ENCODE results near the gene EPHB3. TPM values are rescaled to one million over a fixed set of nuclear protein-coding genes. Genes with fewer than 3 reads are reported as not detected.
A peak's percentile ranks its signal among the peaks of the same experiment; 100 is the strongest.

EPHB3 gene
- 0.13 and 0.25 TPM in 2 replicates for total RNA-seq

DNA sequence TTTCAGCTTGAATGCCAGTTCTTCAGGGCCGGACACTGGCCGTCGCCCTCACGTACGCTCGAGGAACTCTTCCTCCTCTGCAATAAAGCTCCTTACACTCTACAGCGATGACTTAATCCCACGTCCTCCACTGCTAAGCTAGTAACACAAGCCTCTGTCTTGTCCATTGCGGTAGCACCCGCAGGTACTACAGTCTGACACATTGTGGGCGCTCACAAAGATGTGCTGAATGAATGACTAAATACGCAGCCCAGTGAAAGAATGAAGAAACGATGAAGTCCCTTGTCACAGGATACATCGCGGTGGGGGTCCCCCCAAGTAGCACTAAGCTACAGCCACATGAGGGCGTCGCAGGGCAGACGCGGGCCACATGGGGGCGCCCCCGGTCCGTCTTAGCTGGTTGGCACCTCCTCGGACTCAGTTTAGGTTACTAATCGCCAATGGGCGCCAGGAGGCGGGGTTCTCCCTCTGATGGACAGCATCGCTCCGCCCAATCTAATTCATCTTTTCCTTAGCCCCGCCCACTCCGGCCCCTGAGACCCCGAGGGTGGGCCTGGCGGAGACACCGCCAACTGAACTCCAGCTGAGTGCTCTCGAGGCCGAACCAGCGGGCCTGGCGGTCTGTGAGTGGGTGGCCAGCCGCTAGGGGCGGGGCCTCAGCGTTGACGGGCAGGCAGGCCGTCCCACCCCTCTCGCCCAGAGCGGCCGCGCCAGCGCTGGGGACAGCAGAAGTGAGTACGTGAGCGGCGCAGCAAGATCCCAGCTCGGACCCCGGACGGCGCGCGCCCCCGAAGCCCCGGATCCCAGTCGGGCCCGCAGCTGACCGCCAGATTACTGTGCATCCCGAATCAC, at the start of gene EPHB3:
Gene EPHB3 (plus strand): TSS at position 725 of the 852 bp plus-strand sequence. CDS start 451 bp downstream, outside the sequence.
- DNase-seq (ENCODE audit: low read depth in 2 of 2), result peak; percentile 97 to 99

DNA sequence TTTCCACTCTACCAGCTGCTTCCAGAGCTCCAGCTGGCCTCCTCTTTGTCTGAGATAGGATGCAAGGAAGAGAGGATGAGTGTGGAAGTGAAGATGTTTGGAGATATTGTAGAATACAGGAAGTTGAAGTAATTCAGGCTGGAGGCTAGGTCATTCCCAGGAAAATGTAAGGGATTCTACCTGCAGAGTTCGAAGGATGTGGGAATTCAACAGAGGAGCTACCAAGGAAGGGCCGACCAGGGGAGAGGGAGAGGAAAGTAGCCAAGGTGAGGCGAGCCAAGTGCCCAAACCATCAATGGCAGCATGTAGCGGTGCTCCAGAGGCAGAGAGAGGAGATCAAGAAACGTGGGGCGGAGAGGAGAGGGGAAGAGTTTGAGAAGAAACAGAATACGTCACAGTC, 49.0 kb upstream of the EPHB3 start:
- DNase-seq (ENCODE audit: low read depth in 2 of 2), result no peak

DNA sequence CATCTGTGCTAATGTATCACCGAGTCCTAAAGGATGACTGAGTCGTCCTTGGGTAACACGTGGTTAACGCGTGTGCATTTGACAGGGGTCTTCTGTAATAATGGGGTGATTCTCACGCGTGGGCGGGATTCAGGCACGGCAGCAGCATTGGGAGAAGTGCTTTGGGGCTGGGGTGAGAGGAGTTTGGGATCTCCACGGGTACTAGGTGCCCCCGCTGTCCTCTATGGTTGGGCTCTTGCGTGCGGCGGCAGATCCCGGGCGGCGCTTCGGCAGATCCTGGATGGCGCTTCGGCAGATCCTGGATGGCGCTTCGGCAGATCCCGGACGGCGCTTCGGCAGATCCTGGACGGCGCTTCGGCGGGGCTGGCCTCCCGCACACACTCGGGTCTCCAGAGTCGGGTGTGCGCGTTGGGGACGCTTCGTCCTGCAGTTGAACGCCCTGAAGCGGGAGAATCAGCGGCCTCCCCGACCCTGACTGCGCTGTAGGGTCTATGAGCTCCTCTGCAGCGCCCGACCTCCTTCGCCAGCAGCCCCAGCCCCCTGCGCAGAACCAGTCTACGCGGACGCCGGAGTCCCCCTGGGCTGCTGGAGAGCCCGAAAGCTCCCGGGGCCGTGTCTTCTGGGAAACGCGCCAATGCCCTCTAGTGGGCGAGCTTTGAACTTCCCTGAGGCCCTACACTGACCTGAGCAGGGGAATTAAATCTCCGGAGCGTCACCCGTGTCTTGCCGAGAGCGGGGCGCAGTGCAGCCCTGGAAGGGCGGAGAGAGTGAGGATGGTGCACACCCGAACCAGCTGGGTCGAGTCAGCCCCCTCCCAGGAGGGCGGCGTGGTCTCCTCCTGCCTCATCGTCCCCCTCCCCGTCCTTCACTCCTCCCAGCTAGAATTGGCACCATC, 48.1 kb upstream of the EPHB3 start:
- peak in 1 of 2 donors; percentile 83 for DNase-seq (ENCODE audit: low read depth in 2 of 2)

DNA sequence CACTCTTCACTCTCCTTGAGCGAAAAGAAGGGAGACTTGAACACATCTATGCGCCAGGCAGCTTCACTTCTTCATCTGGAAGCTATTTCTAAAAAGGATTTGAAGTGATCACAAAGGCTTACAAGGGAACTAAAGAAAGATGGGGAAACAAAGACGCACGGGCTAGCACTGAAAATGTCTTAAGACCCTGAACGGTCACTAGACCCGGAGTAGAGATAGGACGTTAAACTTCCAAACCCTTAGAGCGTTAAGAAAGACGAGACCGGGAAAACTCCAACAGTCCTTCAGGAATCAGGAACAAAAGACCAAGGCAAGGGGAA, 47.5 kb upstream of the EPHB3 start:
- DNase-seq (ENCODE audit: low read depth in 2 of 2), result no peak

GRCh38 chr3:184523825-184524615, 37.6 kb upstream of the EPHB3 start:
- DNase-seq (ENCODE audit: low read depth in 2 of 2), result peak; percentile 59 to 77

GRCh38 chr3:184524981-184525336, 36.6 kb upstream of the EPHB3 start:
- peak; percentile 59 to 67 for DNase-seq (ENCODE audit: low read depth in 2 of 2)

GRCh38 chr3:184525337-184526087, 36.1 kb upstream of the EPHB3 start:
- DNase-seq (ENCODE audit: low read depth in 2 of 2), result peak in 1 of 2 donors; percentile 28

DNA sequence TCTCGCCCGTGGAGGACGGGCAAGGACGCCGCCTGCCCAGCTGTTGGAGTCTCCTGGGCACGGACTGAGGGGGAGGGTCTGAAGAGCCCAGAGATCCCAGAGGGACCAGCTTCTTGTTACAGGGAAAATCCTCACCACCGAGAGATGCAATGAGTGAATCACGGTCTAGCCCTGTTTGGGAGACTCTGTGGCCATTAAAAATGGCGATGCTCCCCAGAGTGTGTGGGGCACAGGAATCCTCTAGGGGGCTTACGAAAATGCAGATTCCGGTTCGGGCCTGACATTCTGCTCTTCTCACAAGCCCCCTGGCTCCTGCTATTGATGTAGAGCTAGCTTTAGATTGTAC, 35.5 kb upstream of the EPHB3 start:
- no peak for DNase-seq (ENCODE audit: low read depth in 2 of 2)

GRCh38 chr3:184531626-184532280, 29.8 kb upstream of the EPHB3 start:
- peak in 1 of 2 donors; percentile 76 for DNase-seq (ENCODE audit: low read depth in 2 of 2)

DNA sequence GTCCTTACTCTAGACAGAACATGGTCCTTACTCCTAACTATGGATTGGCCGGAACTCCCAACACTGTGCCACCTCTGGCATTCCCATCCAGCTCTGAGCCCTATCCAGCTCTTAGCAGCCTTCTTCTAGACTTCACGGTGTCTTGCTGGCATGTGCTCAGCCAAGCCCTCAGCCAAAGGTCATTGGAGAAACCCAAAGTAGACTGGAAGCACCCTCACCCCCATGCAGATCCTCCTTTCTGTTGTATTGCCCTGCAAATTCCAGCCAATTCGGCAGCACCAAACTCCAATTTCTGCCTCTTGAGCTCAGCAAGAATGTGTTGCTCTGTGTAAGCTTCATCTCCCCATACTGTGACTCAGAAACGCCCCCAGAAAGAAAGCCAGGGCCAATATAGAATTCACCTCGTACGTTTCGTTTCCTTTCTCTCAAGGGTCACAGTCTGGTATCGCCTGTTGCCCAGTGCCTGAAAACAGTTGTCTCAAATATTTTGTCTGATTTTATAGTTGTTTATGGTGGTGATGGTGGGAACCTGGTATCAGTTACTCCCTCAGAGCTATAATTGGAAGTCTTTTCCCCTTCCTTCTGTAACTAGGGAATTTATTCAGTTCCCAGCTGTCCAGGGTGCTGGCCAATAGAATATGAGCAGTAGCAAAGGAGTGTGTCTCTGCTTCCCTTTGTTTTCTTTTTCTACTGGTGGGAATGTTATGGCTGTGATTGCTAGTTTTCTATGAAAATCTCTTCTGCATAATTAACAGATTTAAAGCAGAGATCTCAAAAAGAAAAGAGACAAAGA, 28.4 kb upstream of the EPHB3 start:
- peak in 1 of 2 donors; percentile 27 for DNase-seq (ENCODE audit: low read depth in 2 of 2)

DNA sequence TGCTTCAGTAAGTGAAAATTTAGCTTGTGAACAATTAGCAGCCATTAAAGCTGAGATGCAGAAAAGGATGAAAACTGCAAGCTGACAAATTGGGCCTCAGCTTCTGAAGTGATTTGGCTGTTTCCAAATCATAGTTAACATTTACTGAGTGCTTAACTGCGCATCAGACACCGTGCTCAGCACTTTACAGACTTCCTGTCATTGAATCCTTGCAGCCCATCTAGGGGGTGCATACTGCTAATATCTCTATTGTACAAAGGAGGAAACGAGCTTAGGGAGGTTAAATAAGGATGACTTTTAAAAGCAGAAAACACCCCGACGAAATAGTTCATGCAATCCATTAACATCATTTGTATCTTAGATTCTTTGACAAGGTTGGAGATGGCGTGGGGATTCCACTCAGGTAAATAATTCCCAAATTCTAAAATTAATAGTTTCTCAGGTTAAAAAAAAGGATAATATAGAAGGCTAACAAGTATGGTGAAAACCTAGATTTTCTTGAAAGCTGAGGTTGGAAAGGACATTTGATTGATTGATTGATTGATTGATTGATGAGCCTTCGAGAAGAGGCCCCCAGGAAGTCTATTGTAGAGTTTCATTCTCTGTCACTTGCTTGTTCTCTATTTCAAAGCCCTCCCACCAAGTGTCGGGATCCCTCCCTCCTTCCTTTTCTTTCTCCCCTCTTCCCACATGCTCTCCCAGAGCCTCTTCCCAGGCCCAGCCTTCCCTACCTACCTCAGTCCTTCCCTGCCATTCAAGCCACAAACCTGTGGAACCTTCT, 23.5 kb upstream of the EPHB3 start:
- DNase-seq (ENCODE audit: low read depth in 2 of 2), result no peak

DNA sequence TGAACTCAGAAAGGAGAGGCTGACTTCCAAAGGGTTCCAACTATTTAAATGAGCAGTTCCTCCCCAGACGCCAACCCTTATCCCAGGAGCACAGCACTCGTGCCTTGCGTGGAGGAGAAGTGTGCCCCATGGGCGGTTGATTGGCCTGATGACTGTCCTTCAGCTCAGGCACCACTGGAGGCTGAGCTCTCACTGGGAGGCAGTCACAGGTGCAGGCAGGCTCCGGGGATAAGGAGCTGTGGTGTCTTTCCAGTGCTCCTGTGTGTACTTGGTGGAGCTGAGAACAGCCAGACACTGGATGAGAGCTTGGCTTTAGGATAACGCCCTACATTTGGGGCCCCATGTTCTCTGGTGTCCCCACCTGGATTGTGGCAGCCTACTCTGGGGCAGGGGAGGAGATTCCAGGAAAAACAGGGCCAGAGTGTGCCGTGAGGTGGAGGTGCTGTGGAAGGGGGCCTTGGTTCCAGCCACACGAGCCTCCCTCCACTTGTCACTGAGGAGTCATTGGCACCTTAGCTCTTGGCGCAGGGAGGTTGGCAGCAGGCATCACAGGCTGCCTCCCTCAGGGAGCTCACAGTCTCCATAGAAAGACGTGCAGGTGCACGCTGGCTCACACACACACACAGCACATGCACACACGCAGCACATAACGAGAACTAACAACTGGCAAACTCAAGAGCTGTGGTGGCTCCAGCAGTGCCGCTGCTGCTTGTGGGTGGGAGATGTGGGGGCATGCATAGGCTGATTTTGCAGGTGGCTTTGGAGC, 22.7 kb upstream of the EPHB3 start:
- no peak for DNase-seq (ENCODE audit: low read depth in 2 of 2)

DNA sequence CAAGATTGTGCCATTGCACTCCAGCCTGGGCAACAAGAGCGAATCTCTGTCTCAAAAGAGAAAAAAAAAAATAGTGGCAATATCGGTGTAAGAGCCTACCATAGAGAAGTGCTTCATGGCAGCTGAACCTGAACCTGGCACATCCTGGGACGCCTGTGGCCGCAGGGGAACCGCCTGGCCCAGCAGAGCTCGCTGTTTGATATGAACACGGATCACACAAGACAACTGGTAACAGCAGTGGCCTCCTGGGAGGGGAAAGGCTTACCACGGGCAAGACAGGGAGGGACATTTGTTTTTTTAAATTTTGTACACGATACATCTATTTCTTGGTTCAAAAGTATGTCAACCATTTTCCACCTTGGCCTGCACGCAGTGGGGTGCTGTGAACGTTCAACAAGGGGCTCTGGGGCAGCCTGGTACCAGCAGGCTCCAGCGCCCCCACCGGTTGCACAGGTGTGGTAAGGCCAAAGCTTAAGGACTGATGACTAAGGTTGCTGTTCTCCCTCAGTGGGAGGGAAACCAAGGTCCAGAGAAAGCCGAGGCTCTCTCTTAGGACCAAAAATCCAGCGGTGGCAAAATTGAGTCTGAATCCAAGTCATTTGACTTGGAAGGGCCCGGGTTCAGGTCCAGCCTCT, 21.7 kb upstream of the EPHB3 start:
- no peak for DNase-seq (ENCODE audit: low read depth in 2 of 2)

GRCh38 chr3:184540777-184541681, 20.6 kb upstream of the EPHB3 start:
- peak in 1 of 2 donors; percentile 74 for DNase-seq (ENCODE audit: low read depth in 2 of 2)

GRCh38 chr3:184541886-184542562, 19.6 kb upstream of the EPHB3 start:
- no peak for DNase-seq (ENCODE audit: low read depth in 2 of 2)

DNA sequence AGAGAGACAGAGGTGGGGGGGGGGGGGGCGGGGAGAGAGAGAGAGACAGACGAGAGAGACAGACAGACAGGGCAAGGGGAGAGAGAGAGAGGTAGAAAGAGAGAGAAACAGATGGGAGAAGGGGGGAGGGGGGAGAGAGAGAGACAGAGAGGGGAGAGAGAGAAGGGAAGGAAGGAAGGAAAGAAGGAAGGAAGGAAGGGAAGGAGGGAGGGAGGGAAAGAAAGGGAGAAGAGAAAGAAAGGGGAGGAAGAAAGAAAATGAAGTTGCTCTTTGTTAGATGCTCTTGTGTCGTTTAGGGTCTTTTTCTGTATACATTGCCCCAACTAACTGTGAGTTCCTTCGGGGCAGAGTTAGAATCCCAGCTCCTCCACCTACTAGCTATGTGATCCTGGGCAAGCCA, 19.0 kb upstream of the EPHB3 start:
- DNase-seq (ENCODE audit: low read depth in 2 of 2), result no peak

All from dermis microvascular lymphatic vessel endothelial cell (primary cell).